Urothelium cell line (cell line): Measurements from ENCODE around the gene DGKD.
"Not testable (repeated sequence)": the region's sequence is repeated elsewhere in the genome, so short reads cannot be mapped to it uniquely, and the experiment has no call there.

ENCODE experiments used
- DNase-seq: peaks from one replicate; pipeline ENCODE4 v3.0.0; 2011; ENCODE audit warnings: low spot score, mixed read lengths
- FAIRE-seq: peaks from 2 replicates; lab custom pipeline; 2011; peaks lifted over from hg19 to GRCh38; lab: Jason Lieb, UNC

Gene DGKD

GRCh38 chr2:233353769-233354499, at the start of gene DGKD:
TSS of gene DGKD (plus strand) at chr2:233354494. CDS start at chr2:233354519, 25 bp downstream.
- DNase-seq, result peak; percentile 92
- no peak for FAIRE-seq

GRCh38 chr2:233307565-233307964, 46.7 kb upstream of the DGKD start, which contains the start of gene SAG:
TSS of gene SAG (plus strand) at chr2:233307816. CDS start at chr2:233309190, 1,374 bp downstream.
- FAIRE-seq (no peak), DNase-seq (no peak)

GRCh38 chr2:233311241-233311926, 42.9 kb upstream of the DGKD start:
- no peak for FAIRE-seq

GRCh38 chr2:233312874-233313273, 41.4 kb upstream of the DGKD start:
- no peak for FAIRE-seq

More at GRCh38 chr2:233311241-233311926, 42.9 kb upstream of the DGKD start:
- no peak for DNase-seq

GRCh38 chr2:233314180-233314925, 39.9 kb upstream of the DGKD start:
- FAIRE-seq, result no peak
- no peak for DNase-seq

More at GRCh38 chr2:233312874-233313273, 41.4 kb upstream of the DGKD start:
- no peak for DNase-seq

GRCh38 chr2:233317196-233317943, 36.9 kb upstream of the DGKD start:
- FAIRE-seq (no peak), DNase-seq (no peak)

GRCh38 chr2:233319256-233319655, 35.0 kb upstream of the DGKD start:
- DNase-seq, result no peak
- FAIRE-seq, result no peak

GRCh38 chr2:233320470-233320869, 33.8 kb upstream of the DGKD start:
- FAIRE-seq (no peak), DNase-seq (no peak)

- DNase-seq (no peak), FAIRE-seq (no peak)
These were observed 33.1 kb upstream of the DGKD start for GRCh38 chr2:233321166-233321565.

GRCh38 chr2:233323851-233324250, 30.4 kb upstream of the DGKD start:
- no peak for FAIRE-seq
- no peak for DNase-seq

GRCh38 chr2:233325256-233325655, 29.0 kb upstream of the DGKD start:
- DNase-seq (no peak), FAIRE-seq (no peak)

- DNase-seq, result no peak
- no peak for FAIRE-seq
These were observed 28.5 kb upstream of the DGKD start for GRCh38 chr2:233325814-233326213.

- DNase-seq (no peak), FAIRE-seq (no peak)
These were observed 27.8 kb upstream of the DGKD start for GRCh38 chr2:233326500-233326899.

GRCh38 chr2:233328922-233329321, 25.4 kb upstream of the DGKD start:
- FAIRE-seq (no peak), DNase-seq (no peak)

GRCh38 chr2:233329489-233330135, 24.7 kb upstream of the DGKD start:
- DNase-seq (no peak), FAIRE-seq (peak; percentile 13)

GRCh38 chr2:233331536-233331935, 22.8 kb upstream of the DGKD start:
- no peak for DNase-seq
- FAIRE-seq, result no peak

- FAIRE-seq (no peak), DNase-seq (no peak)
These were observed 22.2 kb upstream of the DGKD start for GRCh38 chr2:233332125-233332524.

- DNase-seq, result no peak
- no peak for FAIRE-seq
These were observed 19.4 kb upstream of the DGKD start for GRCh38 chr2:233334915-233335314.

- not testable (repeated sequence) for FAIRE-seq, DNase-seq
These were observed 18.2 kb upstream of the DGKD start for GRCh38 chr2:233336091-233336490.

- FAIRE-seq (no peak), DNase-seq (no peak)
These were observed 17.8 kb upstream of the DGKD start for GRCh38 chr2:233336541-233336940.
